ENCODE data around the gene RAB7A. TPM values are rescaled to one million over a fixed set of nuclear protein-coding genes. Genes with fewer than 3 reads are reported as not detected.
A peak's percentile ranks its signal among the peaks of the same experiment; 100 is the strongest.

Gene RAB7A
- total RNA-seq: 270 TPM

- DNase-seq (ENCODE audit: low spot score): peak; percentile 98
Measured at GRCh38 chr3:128726023-128727016, at the start of gene RAB7A. Gene RAB7A, plus strand, starts transcription at chr3:128726183. Its CDS starts 69,185 bp downstream, at chr3:128795368.

DNA sequence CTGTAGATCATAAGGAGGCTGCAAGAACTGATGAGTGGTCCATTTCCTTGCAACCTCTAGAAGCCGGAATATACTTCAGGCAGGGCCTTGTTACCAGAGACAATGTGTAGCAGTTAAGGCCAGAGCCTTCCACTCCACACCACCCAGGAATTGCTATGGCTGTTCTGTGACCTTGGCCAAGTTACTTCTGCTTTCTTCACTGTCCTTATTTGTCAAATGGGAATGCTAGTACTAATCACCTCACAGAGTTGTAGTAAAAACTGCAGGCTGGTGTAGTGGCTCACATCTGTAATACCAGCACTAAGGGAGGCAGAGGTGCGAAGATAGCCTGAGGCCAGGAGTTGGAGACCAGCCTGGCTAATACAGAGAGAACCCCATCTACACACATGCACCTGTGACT lies 46.6 kb upstream of the RAB7A start:
- no peak for DNase-seq (ENCODE audit: low spot score)

GRCh38 chr3:128680603-128681368 lies 45.2 kb upstream of the RAB7A start:
- DNase-seq (ENCODE audit: low spot score): peak; percentile 99

- no peak for DNase-seq (ENCODE audit: low spot score)
Measured at GRCh38 chr3:128681369-128681829, 44.6 kb upstream of the RAB7A start.

- no peak for DNase-seq (ENCODE audit: low spot score)
Measured at GRCh38 chr3:128683957-128684356, 42.0 kb upstream of the RAB7A start.

- DNase-seq (ENCODE audit: low spot score): no peak
Measured at GRCh38 chr3:128684986-128685726, 40.8 kb upstream of the RAB7A start.

- no peak for DNase-seq (ENCODE audit: low spot score)
Measured at GRCh38 chr3:128686465-128686864, 39.5 kb upstream of the RAB7A start.

GRCh38 chr3:128689060-128689459 lies 36.9 kb upstream of the RAB7A start:
- no peak for DNase-seq (ENCODE audit: low spot score)

DNA sequence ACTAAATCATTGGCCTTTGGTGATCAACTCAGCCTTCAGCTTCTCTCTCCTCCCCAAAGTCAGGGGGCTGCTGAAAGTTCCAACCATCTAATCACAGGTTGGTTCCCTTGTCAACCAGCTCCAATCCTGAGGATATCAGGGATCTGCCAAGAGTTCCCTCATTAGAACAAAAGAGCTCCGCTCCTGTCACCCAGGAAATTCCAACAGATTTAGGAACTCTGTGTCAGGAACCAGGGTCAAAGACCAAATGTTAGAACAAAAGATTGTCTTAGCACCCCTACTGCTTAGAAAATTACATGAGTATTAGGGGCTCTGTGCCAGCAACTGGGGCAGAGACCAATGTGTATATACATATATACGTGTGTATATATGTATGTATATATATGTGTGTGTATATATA lies 32.3 kb upstream of the RAB7A start:
- no peak for DNase-seq (ENCODE audit: low spot score)

GRCh38 chr3:128697341-128697740 lies 28.6 kb upstream of the RAB7A start:
- no peak for DNase-seq (ENCODE audit: low spot score)

DNA sequence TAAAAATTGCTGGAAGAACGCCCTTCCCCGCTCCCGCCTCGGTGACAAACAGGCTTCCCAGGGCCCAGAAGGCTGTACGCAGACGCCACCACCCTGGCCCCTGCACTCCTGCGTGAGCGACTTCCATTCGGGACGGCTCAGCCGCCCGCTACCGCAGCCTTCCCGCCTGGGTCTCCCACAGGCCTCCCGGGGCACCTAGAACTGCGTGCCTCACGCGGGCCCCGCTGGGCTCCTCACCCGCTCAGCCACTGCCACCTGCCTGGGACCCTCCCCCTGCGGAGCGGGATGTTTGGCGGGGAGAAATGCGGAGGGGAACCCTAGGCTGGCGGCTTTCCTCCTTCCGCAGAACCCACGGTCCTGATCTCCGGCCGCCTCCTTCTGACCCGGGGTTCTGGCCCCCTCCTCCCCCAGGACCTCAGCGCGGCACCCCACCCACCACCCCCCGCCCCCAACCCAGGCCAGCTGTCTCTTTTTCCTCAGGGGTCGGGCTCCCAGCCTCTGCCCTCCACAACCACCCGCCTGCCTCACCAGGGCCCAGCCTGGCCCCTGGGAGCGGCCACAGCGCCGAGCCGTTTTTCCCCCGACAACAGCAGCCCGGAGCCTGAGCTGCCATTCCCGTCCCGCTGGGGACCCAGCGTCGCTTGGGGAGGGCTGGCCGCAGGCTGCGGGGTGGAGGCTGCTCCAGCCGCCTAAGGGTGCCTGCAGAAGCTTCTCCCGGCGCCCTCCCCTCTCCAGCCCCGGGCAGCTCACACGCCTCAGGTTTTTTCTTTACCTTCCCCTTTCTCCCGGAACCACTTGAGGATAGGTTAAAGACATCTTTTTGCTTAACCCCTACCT lies 27.6 kb upstream of the RAB7A start:
- DNase-seq (ENCODE audit: low spot score): peak; percentile 53

- DNase-seq (ENCODE audit: low spot score): no peak
Measured at GRCh38 chr3:128701342-128702212, 24.4 kb upstream of the RAB7A start.

DNA sequence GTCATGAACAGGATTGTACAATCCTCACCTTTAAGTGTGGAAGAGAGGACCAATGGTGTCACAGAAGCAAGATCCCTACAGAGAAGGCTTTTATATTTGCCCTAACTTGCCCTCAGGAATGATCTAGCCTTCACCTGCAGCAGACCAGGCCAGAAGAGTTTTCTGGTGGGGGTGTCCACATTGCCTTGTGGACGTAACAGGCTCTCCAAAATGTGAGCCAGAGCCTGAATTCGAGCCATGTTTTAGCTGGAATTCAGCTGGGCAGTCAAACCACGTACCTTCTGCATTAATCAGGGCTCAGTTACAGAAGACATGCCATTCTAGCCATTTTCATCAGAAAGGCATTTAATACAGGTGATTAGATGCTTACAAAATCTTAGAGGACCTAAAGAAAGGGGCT lies 23.6 kb upstream of the RAB7A start:
- DNase-seq (ENCODE audit: low spot score): no peak

- DNase-seq (ENCODE audit: low spot score): no peak
Measured at GRCh38 chr3:128703561-128703960, 22.4 kb upstream of the RAB7A start.

- no peak for DNase-seq (ENCODE audit: low spot score)
Measured at GRCh38 chr3:128706086-128706615, 19.8 kb upstream of the RAB7A start.

GRCh38 chr3:128707928-128708494 lies 18.0 kb upstream of the RAB7A start:
- DNase-seq (ENCODE audit: low spot score): no peak

DNA sequence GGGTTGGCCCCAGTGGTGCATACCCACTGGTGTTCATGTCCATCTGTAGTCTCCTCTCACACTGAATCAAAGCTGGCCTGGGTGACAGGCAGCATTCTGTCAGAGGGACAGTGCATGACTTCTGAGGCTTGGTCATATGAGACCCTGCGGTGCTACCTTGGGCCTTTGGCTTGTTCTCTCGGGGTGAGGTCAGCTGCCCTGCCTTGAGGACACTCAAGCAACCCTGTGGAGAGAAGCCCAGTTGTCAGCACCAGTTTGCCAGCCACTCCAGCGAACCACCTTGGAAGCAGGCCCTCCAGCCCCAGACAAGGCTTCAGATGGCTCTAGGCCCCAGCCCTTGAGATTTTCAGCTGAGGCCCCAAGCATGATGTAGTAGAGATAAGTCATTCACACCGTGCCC lies 16.9 kb upstream of the RAB7A start:
- DNase-seq (ENCODE audit: low spot score): no peak

DNA sequence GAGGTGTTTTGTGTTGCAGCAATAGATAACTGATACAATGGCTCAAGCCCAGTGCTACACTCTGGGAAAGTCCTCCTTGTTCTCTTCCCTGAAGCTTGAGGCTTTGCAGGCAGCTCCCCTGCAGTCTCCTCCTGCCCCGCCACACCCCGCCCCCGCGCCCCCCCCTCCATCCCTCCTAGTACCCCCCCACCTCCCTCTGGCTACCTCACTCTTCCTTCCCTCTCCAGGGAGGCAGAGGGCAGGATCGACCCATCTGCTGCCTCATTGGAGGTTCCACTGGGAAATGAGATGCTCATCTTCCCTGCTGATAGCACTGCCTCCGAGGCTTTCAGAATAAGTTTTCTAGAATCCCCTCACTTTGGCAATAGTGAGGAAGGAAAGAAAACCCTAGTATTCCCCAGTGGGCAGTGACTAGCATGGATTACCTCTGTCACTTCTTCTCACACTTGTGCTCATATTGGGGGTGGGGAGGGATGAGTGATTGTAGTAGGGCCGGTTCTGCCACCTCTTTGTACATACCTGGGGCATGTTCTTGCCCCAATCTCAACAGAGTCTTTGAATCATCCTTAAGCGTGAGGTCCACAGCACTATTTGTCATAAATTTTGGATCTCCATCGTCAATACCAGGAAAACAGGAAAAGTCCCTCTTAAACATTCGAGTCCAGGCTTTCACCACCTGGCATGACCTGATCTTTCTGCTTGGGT lies 16.3 kb upstream of the RAB7A start:
- peak; percentile 64 for DNase-seq (ENCODE audit: low spot score)

All from ureter (tissue), 1 donor.